GM12872 (cell line): ENCODE results near the gene FBXW7.

Experiments used
- CTCF ChIP-seq: IDR thresholded peaks from 3 replicates; pipeline ENCODE4 v1.5.1; 2011; ENCODE audit warnings: low read depth, mild to moderate bottlenecking, low read length, moderate library complexity; ENCODE audit not compliant: insufficient read depth

FBXW7 gene

GRCh38 chr4:152308951-152309350, 226.9 kb downstream of the FBXW7 start:
- no peak for TF ChIP-seq CTCF

- no peak for TF ChIP-seq CTCF
Observed at GRCh38 chr4:152307669-152308068, 228.2 kb downstream of the FBXW7 start.

- no peak for TF ChIP-seq CTCF
Observed at GRCh38 chr4:152306541-152306940, 229.4 kb downstream of the FBXW7 start.

GRCh38 chr4:152304220-152304619, 231.7 kb downstream of the FBXW7 start:
- no peak for TF ChIP-seq CTCF

GRCh38 chr4:152301381-152301780, 234.5 kb downstream of the FBXW7 start:
- TF ChIP-seq CTCF = no peak

GRCh38 chr4:152299553-152299952, 236.3 kb downstream of the FBXW7 start:
- no peak for TF ChIP-seq CTCF

GRCh38 chr4:152296386-152296785, 239.5 kb downstream of the FBXW7 start:
- TF ChIP-seq CTCF = no peak

GRCh38 chr4:152294765-152295164, 241.1 kb downstream of the FBXW7 start:
- TF ChIP-seq CTCF = no peak
